Heart left ventricle (tissue), 13 donors: ENCODE results near the gene CLEC4M.

ENCODE experiments used
- CTCF ChIP-seq, 12 donors: fragments of 200-600 bp; sonication (generic) in 4 of 12; IDR thresholded peaks; one replicate each; pipeline versions ENCODE4 v1.5.0 to v1.8.0; 2018 to 2022; ENCODE audit warnings: antibody characterized with exemption in 12 of 12, mild to moderate bottlenecking in 5 of 12
- POLR2A ChIP-seq, 2 donors: fragments of 450-650 bp; IDR thresholded peaks; one replicate each; pipeline ENCODE4 v1.6.1; 2017; ENCODE audit warnings: antibody characterized with exemption in 2 of 2, mild to moderate bottlenecking in 2 of 2, moderate library complexity in 2 of 2
- donor health status: ischemic (EF 13 %, LVEDD 7.1; RV severe dilation, severe dysfunction).
- donor health status: DM: no; HTN: yes; CAD: no.
- donor health status: DM: no; HTN: no; CAD: no.
- donor health status: ischemic (EF 25% LVEDD 6.9; RV normal size, moderate dysfunction).
- donor health status: ischemic (EF 25% LVEDD 5.7; RV mildly dilated, moderate dysfunction).
- donor health status: ischemic (EF 35%, LVEDD 5.7; RV mildly dilated, moderate dysfunction).
- donor health status: nonischemic (EF 11% LVEDD 7.7; RV severe dilation, severe dysfunction).
- donor health status: DM: yes; HTN: yes; CAD: no.
- donor health status: PGD.
- donor health status: ischemic (EF 29% LVEDD 5.4; RV normal size, mild dysfunction).
- donor health status: nonischemic (EF 23%, LVEDD 6.1; RV moderate dilation, normal function).

GRCh38 chr19:7784856-7785255 lies 21.8 kb downstream of the CLEC4M start:
- no peak for TF ChIP-seq POLR2A (IDR thresholded peaks at IDR 0.05)
- TF ChIP-seq CTCF (IDR thresholded peaks at IDR 0.05): no peak
